Kidney epithelial cell (primary cell): ENCODE results near the gene SC5D. TPM values are rescaled to one million over a fixed set of nuclear protein-coding genes. Genes with fewer than 3 reads are reported as not detected.

ENCODE experiments used
- DNase-seq: peaks from one replicate; pipeline ENCODE4 v3.0.0-alpha.2; 2010; ENCODE audit warnings: low read depth
- H3K27me3 ChIP-seq: 2 replicates; pipeline ENCODE4 v1.6.0; 2011; ENCODE audit warnings: low read length; ENCODE audit not compliant: control insufficient read depth, insufficient read depth
- H3K36me3 ChIP-seq: 2 replicates; pipeline ENCODE4 v1.5.1; 2011; ENCODE audit warnings: low read length; ENCODE audit not compliant: control insufficient read depth, insufficient read depth
- H3K4me3 ChIP-seq: 2 replicates; pipeline ENCODE4 v1.5.1; 2011; ENCODE audit warnings: low read depth, mild to moderate bottlenecking, control low read depth, low read length
- total RNA-seq: library from RNA; depleted of rRNA; stranded (reverse); fragments of >200 nt; gene quantifications from 2 replicates; pipeline ENCODE4 v1.2.3, GENCODE V29; 2015
- TF ChIP-seq, protein P1 (sequence below): IDR thresholded peaks from 2 replicates; pipeline ENCODE4 v1.5.1; 2011; ENCODE audit warnings: mild to moderate bottlenecking, moderate library complexity, low read length, control low read depth, inconsistent platforms; ENCODE audit not compliant: insufficient read depth, poor library complexity, severe bottlenecking

The SC5D gene
- total RNA-seq, 1 donor from 2014 or later: 34.5 TPM

DNA sequence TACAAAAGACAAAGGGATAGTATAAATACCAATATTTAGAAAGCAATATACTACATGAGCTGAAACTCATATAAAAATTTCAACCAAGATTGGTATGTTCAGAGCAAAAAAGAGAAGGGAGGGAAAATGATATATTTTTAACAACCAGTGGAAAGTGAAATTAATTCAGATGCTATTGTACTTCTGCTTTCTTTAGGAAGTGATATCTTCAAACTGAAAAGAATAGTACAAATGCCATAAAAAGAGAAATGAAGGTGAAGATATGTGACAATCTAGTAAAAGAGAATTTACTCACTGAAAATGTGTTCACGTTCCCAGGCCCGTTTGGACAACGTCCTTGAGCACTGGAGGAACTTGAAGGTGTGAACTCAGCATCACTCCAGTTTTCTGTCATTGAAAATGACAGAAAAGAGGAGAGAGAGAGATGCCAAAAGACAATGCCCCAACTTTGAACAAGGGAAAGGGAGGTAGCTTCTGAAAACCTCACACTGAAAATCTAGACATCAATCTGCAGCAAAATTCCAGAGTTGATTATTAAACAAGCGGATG lies 47.5 kb downstream of the SC5D start:
- peaks cover 3% of the 10 kb centered on the region for H3K27me3 ChIP-seq
- no peak for DNase-seq
- H3K36me3 ChIP-seq: no peaks in the 10 kb centered on the region
- no peak overlapping the region for H3K4me3 ChIP-seq
- TF ChIP-seq, protein P1, sequence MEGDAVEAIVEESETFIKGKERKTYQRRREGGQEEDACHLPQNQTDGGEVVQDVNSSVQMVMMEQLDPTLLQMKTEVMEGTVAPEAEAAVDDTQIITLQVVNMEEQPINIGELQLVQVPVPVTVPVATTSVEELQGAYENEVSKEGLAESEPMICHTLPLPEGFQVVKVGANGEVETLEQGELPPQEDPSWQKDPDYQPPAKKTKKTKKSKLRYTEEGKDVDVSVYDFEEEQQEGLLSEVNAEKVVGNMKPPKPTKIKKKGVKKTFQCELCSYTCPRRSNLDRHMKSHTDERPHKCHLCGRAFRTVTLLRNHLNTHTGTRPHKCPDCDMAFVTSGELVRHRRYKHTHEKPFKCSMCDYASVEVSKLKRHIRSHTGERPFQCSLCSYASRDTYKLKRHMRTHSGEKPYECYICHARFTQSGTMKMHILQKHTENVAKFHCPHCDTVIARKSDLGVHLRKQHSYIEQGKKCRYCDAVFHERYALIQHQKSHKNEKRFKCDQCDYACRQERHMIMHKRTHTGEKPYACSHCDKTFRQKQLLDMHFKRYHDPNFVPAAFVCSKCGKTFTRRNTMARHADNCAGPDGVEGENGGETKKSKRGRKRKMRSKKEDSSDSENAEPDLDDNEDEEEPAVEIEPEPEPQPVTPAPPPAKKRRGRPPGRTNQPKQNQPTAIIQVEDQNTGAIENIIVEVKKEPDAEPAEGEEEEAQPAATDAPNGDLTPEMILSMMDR: no peak

DNA sequence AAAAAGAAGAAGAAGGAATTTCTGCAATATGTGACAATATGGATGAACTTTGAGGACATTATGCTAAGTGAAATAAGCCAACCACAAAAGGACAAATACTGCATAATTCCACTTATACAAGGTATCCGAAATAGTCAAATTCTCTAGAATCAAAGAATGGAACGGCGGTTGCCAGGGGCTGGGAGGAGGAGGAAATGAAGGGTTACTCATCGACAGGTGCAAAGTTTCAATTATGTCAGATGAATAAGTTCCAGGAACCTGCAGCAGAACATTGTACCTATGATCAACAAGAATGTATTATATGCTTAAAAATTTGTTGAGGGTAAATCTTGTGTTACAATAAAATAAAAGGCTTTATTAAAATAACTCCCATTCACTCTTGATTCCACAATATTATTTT lies 49.0 kb downstream of the SC5D start:
- TF ChIP-seq, protein P1: no peak

GRCh38 chr11:121344824-121345223 lies 52.3 kb downstream of the SC5D start:
- TF ChIP-seq, protein P1: no peak
- Histone ChIP-seq H3K27me3 (no peaks in the 10 kb centered on the region), H3K4me3 (no peak overlapping the region), H3K36me3 (no peaks in the 10 kb centered on the region)
- no peak for DNase-seq

More for the DNA sequence above, 49.0 kb downstream of the SC5D start:
- DNase-seq: no peak
- no peaks in the 10 kb centered on the region for H3K27me3 ChIP-seq
- H3K36me3 ChIP-seq: no peaks in the 10 kb centered on the region
- H3K4me3 ChIP-seq: no peak overlapping the region

DNA sequence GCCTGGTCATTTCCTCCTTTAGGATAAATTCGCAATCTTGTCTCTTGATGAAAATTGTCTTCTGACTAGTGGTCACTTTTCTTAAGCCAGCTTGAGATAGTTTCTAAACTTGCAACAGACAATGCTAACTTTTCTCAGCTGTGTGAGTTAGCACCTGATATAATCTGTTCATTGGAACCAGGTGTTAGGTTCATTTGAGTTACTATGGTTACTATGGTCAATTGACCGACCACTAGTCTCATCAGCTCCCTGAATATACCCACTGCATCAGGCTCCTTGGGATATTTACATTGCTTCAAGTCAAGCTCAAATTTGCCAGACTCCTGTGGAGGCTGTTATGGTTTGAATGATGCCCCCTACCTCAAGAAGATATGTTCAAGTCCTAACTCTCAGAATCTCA lies 54.5 kb downstream of the SC5D start:
- DNase-seq: no peak
- no peak overlapping the region for H3K4me3 ChIP-seq
- no peaks in the 10 kb centered on the region for H3K36me3 ChIP-seq
- H3K27me3 ChIP-seq: no peaks in the 10 kb centered on the region
- TF ChIP-seq, protein P1: no peak

GRCh38 chr11:121347813-121348212 lies 55.2 kb downstream of the SC5D start:
- Histone ChIP-seq H3K36me3 (no peaks in the 10 kb centered on the region), H3K27me3 (no peaks in the 10 kb centered on the region), H3K4me3 (no peak overlapping the region)
- TF ChIP-seq, protein P1: no peak
- no peak for DNase-seq

- no peaks in the 10 kb centered on the region for H3K36me3 ChIP-seq
- TF ChIP-seq, protein P1: no peak
- no peak overlapping the region for H3K4me3 ChIP-seq
- H3K27me3 ChIP-seq: no peaks in the 10 kb centered on the region
- no peak for DNase-seq
Observed at GRCh38 chr11:121348220-121348875, 55.8 kb downstream of the SC5D start.
